ENCODE data around the gene SEPTIN12. TPM values are rescaled to one million over a fixed set of nuclear protein-coding genes. Genes with fewer than 3 reads are reported as not detected.
A peak's percentile ranks its signal among the peaks of the same experiment; 100 is the strongest.

The SEPTIN12 gene
- polyA plus RNA-seq, 3 donors = not detected

GRCh38 chr16:4799171-4799855, 11.2 kb upstream of the SEPTIN12 start:
- no peak overlapping the region for H3K9ac ChIP-seq (ENCODE audit: insufficient read depth, low read length, poor library complexity, severe bottlenecking)
- Mint-ChIP-seq H3K27me3 (ENCODE audit: low read depth in 3 of 3) (no peaks in the 10 kb centered on the region), H3K4me3 (no peak overlapping the region), H3K4me1 (peaks cover 33% of the 10 kb centered on the region), H3K27ac (peak overlapping the region in 4 of 7 donors; percentile 38 to 71 (median 54)), H3K9me3 (peaks cover 0 to 1% (median 0%) of the 10 kb centered on the region in 7 donors), H3K36me3 (peaks cover 21 to 52% of the 10 kb centered on the region in 2 donors)
- H4K20me1 ChIP-seq (ENCODE audit: insufficient read depth, low read length) = no peaks in the 10 kb centered on the region
- no peaks in the 10 kb centered on the region for H3K9me3 ChIP-seq (replicated peaks in 1 of 2; ENCODE audit: control insufficient read depth in 1 of 2, insufficient read depth in 1 of 2, low read length in 2 of 2)
- DNase-seq = no peak
- peak overlapping the region; percentile 48 to 76 for H3K27ac ChIP-seq (ENCODE audit: low read depth in 1 of 2, low read length in 2 of 2)
- H3K79me2 ChIP-seq (ENCODE audit: insufficient read depth, low read length) = peaks cover 31% of the 10 kb centered on the region
- H3K4me3 ChIP-seq (replicated peaks in 1 of 3; ENCODE audit: low read depth in 2 of 3, low read length in 3 of 3) = no peak overlapping the region
- intact Hi-C loops (cut with micrococcal nuclease) = no loop called here
- 98% methylated on average over 17 of the region's 19 CpGs for WGBS (ENCODE audit: insufficient coverage)
- H3K4me1 ChIP-seq (ENCODE audit: control insufficient read depth in 1 of 2, insufficient read depth in 2 of 2, low read length in 2 of 2) = peaks cover 30 to 42% of the 10 kb centered on the region in 2 donors
- H3K27me3 ChIP-seq (ENCODE audit: control insufficient read depth in 2 of 2, insufficient read depth in 2 of 2, low read length in 2 of 2) = no peaks in the 10 kb centered on the region
- TF ChIP-seq, protein P1, sequence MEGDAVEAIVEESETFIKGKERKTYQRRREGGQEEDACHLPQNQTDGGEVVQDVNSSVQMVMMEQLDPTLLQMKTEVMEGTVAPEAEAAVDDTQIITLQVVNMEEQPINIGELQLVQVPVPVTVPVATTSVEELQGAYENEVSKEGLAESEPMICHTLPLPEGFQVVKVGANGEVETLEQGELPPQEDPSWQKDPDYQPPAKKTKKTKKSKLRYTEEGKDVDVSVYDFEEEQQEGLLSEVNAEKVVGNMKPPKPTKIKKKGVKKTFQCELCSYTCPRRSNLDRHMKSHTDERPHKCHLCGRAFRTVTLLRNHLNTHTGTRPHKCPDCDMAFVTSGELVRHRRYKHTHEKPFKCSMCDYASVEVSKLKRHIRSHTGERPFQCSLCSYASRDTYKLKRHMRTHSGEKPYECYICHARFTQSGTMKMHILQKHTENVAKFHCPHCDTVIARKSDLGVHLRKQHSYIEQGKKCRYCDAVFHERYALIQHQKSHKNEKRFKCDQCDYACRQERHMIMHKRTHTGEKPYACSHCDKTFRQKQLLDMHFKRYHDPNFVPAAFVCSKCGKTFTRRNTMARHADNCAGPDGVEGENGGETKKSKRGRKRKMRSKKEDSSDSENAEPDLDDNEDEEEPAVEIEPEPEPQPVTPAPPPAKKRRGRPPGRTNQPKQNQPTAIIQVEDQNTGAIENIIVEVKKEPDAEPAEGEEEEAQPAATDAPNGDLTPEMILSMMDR (IDR thresholded peaks at IDR 0.05) = no peak
- H3K4me2 ChIP-seq (replicated peaks; ENCODE audit: extremely low read depth, low read length, poor library complexity, severe bottlenecking) = no peak overlapping the region
- peaks cover 43 to 44% of the 10 kb centered on the region in 2 donors for H3K36me3 ChIP-seq (replicated peaks in 1 of 2; ENCODE audit: control insufficient read depth in 1 of 2, insufficient read depth in 2 of 2, low read length in 2 of 2)
- no peak overlapping the region for H2AFZ ChIP-seq (ENCODE audit: insufficient read depth, low read depth, low read length, poor library complexity, severe bottlenecking)

- 97% methylated on average over 6 of the region's 16 CpGs for WGBS (ENCODE audit: insufficient coverage)
- H3K27me3 ChIP-seq (ENCODE audit: control insufficient read depth in 2 of 2, insufficient read depth in 2 of 2, low read length in 2 of 2) = no peaks in the 10 kb centered on the region
- no peak overlapping the region for H3K27ac Mint-ChIP-seq
- no peak overlapping the region for H3K27ac ChIP-seq (ENCODE audit: low read depth in 1 of 2, low read length in 2 of 2)
- no peak for DNase-seq
- no peaks in the 10 kb centered on the region for H4K20me1 ChIP-seq (ENCODE audit: insufficient read depth, low read length)
- no peak overlapping the region for H3K4me3 Mint-ChIP-seq
- H3K4me2 ChIP-seq (replicated peaks; ENCODE audit: extremely low read depth, low read length, poor library complexity, severe bottlenecking) = no peak overlapping the region
- H2AFZ ChIP-seq (ENCODE audit: insufficient read depth, low read depth, low read length, poor library complexity, severe bottlenecking) = no peak overlapping the region
- peaks cover 42 to 43% of the 10 kb centered on the region in 2 donors for H3K36me3 ChIP-seq (replicated peaks in 1 of 2; ENCODE audit: control insufficient read depth in 1 of 2, insufficient read depth in 2 of 2, low read length in 2 of 2)
- H3K9me3 ChIP-seq (replicated peaks in 1 of 2; ENCODE audit: control insufficient read depth in 1 of 2, insufficient read depth in 1 of 2, low read length in 2 of 2) = no peaks in the 10 kb centered on the region
- peaks cover 25% of the 10 kb centered on the region for H3K4me1 Mint-ChIP-seq
- peaks cover 0 to 1% (median 0%) of the 10 kb centered on the region in 3 donors for H3K27me3 Mint-ChIP-seq (ENCODE audit: low read depth in 3 of 3)
- H3K4me3 ChIP-seq (replicated peaks in 1 of 3; ENCODE audit: low read depth in 2 of 3, low read length in 3 of 3) = no peak overlapping the region
- no peak overlapping the region for H3K9ac ChIP-seq (ENCODE audit: insufficient read depth, low read length, poor library complexity, severe bottlenecking)
- peaks cover 22 to 33% of the 10 kb centered on the region in 2 donors for H3K4me1 ChIP-seq (ENCODE audit: control insufficient read depth in 1 of 2, insufficient read depth in 2 of 2, low read length in 2 of 2)
- intact Hi-C loops (cut with micrococcal nuclease) = no loop called here
- peaks cover 31% of the 10 kb centered on the region for H3K79me2 ChIP-seq (ENCODE audit: insufficient read depth, low read length)
- peaks cover 21 to 48% of the 10 kb centered on the region in 2 donors for H3K36me3 Mint-ChIP-seq
- H3K9me3 Mint-ChIP-seq = peaks cover 0 to 1% (median 0%) of the 10 kb centered on the region in 7 donors
- TF ChIP-seq, protein P1 (IDR thresholded peaks at IDR 0.05) = no peak
These were observed 10.3 kb upstream of the SEPTIN12 start for GRCh38 chr16:4798456-4798855.
